PC-9 (cell line): Measurements from ENCODE around the gene SLC44A3. TPM values are rescaled to one million over a fixed set of nuclear protein-coding genes. Genes with fewer than 3 reads are reported as not detected.

Experiments used
- BruUV-seq: library from RNA; stranded (reverse); fragments of 400-500 nt; replicated peaks from 2 replicates; lab custom pipeline; 2021; lab: Mats Ljungman, UMichigan
- CTCF ChIA-PET: fragments of 300-600 bp; sonication (Branson Sonifier 250); formaldehyde crosslinking; loops from one replicate; lab custom pipeline; 2022; ENCODE audit warnings: antibody characterized with exemption; lab: Charles Lee
- POLR2A ChIA-PET: fragments of 300-600 bp; sonication (Branson Sonifier 250); formaldehyde crosslinking; loops from one replicate; lab custom pipeline; 2022; ENCODE audit warnings: antibody characterized with exemption; ENCODE audit not compliant: unreplicated experiment; lab: Charles Lee
- DNase-seq, 2 experiments: peaks; one replicate each; pipeline versions ENCODE4 v3.0.0 to v3.0.0-alpha.2; 2015 to 2022; ENCODE audit warnings: mixed read lengths in 1 of 2
- H2AFZ ChIP-seq: fragments of 200-600 bp; sonication (generic); 2 replicates; pipeline ENCODE4 v1.8.1; 2017; ENCODE audit warnings: antibody characterized with exemption
- H3F3A ChIP-seq: fragments of 200-600 bp; sonication (generic); 2 replicates; pipeline ENCODE4 v1.8.1; 2017; ENCODE audit warnings: antibody characterized with exemption, mild to moderate bottlenecking, low read depth; ENCODE audit not compliant: insufficient read depth
- H3K27ac ChIP-seq: fragments of 200-600 bp; sonication (generic); 2 replicates; pipeline ENCODE4 v1.6.1; 2016; ENCODE audit warnings: mixed run types
- H3K27me3 ChIP-seq: fragments of 200-600 bp; sonication (generic); 2 replicates; pipeline ENCODE4 v1.6.1; 2016; ENCODE audit warnings: low read depth, mixed run types; ENCODE audit not compliant: insufficient read depth
- H3K36me3 ChIP-seq: fragments of 200-600 bp; sonication (generic); 2 replicates; pipeline ENCODE4 v1.6.1; 2016; ENCODE audit warnings: low read depth, mixed run types
- H3K4me1 ChIP-seq: fragments of 200-600 bp; sonication (generic); replicated peaks from 2 replicates; pipeline ENCODE4 v1.6.1; 2016; ENCODE audit warnings: mixed run types; ENCODE audit not compliant: insufficient read depth
- H3K4me2 ChIP-seq: fragments of 200-600 bp; sonication (generic); 2 replicates; pipeline ENCODE4 v1.6.1; 2017; ENCODE audit warnings: mixed run types
- H3K4me3 ChIP-seq: fragments of 200-600 bp; sonication (generic); 2 replicates; pipeline ENCODE4 v1.6.1; 2016; ENCODE audit warnings: mixed run types
- H3K79me2 ChIP-seq: fragments of 200-600 bp; sonication (generic); 2 replicates; pipeline ENCODE4 v1.6.1; 2017; ENCODE audit warnings: low read depth, mixed run types
- H3K9me2 ChIP-seq: fragments of 200-600 bp; sonication (generic); 2 replicates; pipeline ENCODE4 v1.8.1; 2017; ENCODE audit warnings: mild to moderate bottlenecking; ENCODE audit not compliant: insufficient read depth
- H3K9me3 ChIP-seq: fragments of 200-600 bp; sonication (generic); 2 replicates; pipeline ENCODE4 v1.8.1; 2016; ENCODE audit warnings: low read depth; ENCODE audit not compliant: insufficient read depth
- H4K20me1 ChIP-seq: fragments of 200-600 bp; sonication (generic); 2 replicates; pipeline ENCODE4 v1.8.1; 2017; ENCODE audit not compliant: insufficient read depth
- CTCF ChIP-seq: fragments of 200-600 bp; sonication (generic); conservative IDR thresholded peaks from 2 replicates; pipeline ENCODE4 v1.6.1; 2017; ENCODE audit warnings: mixed run types, antibody characterized with exemption, mild to moderate bottlenecking, moderate library complexity
- EZH2 ChIP-seq: fragments of 200-600 bp; sonication (generic); IDR thresholded peaks from 2 replicates; pipeline ENCODE4 v1.8.0; 2017; ENCODE audit warnings: antibody characterized with exemption, low read depth
- intact Hi-C: fragments of 100-400 bp; cut with micrococcal nuclease; formaldehyde crosslinking; loops from one replicate; pipeline ENCODE4 v1.10.0; 2022; ENCODE audit not compliant: unreplicated experiment
- total RNA-seq: library from RNA; stranded (reverse); gene quantifications from 2 replicates; pipeline ENCODE4 v1.2.3, GENCODE V29; 2021

SLC44A3 gene
- total RNA-seq, 1 experiment from 2014 or later, result 17.5 TPM

- BruUV-seq, result no TSS peak
- Histone ChIP-seq H3K36me3 (no peaks in the 10 kb centered on the region), H3K4me2 (no peak overlapping the region), H3F3A (peaks cover 23% of the 10 kb centered on the region), H3K4me1 (peaks cover 34% of the 10 kb centered on the region), H3K4me3 (no peak overlapping the region), H3K27ac (no peak overlapping the region), H3K9me2 (no peaks in the 10 kb centered on the region), H3K9me3 (no peaks in the 10 kb centered on the region), H3K27me3 (no peaks in the 10 kb centered on the region), H4K20me1 (no peaks in the 10 kb centered on the region), H2AFZ (no peak overlapping the region), H3K79me2 (no peaks in the 10 kb centered on the region)
- intact Hi-C loops, result no loop called here
- no peak for DNase-seq
- TF ChIP-seq CTCF (no peak), EZH2 (no peak)
- POLR2A ChIA-PET, result interaction anchor here (0.8 kb wide), 1 partner anchor 58 kb away, joined by 4 read pairs; no protein-coding TSS in a partner anchor
- CTCF ChIA-PET, result interaction anchor here (0.7 kb wide), 1 partner anchor 26 kb away, joined by 4 read pairs; no protein-coding TSS in a partner anchor
Measured at GRCh38 chr1:94935476-94935875, 115.3 kb downstream of the SLC44A3 start.

GRCh38 chr1:94936861-94937620, 116.9 kb downstream of the SLC44A3 start:
- ChIA-PET POLR2A (interaction anchor here (0.5 to 0.7 kb wide), 5 partner anchors 19 to 82 kb away, joined by 3 to 13 read pairs (median 5); no protein-coding TSS in a partner anchor), CTCF (no interaction called here)
- Histone ChIP-seq H3K36me3 (no peaks in the 10 kb centered on the region), H3K27me3 (no peaks in the 10 kb centered on the region), H3K4me1 (peaks cover 31% of the 10 kb centered on the region), H3K4me3 (no peak overlapping the region), H3K27ac (peak overlapping the region; percentile 21; the same call in 1 of the 2 replicates), H4K20me1 (no peaks in the 10 kb centered on the region), H3K9me2 (no peaks in the 10 kb centered on the region), H3K9me3 (no peaks in the 10 kb centered on the region), H3F3A (peaks cover 23% of the 10 kb centered on the region), H2AFZ (no peak overlapping the region), H3K4me2 (peak overlapping the region; percentile 44), H3K79me2 (no peaks in the 10 kb centered on the region)
- peak in 1 of 2 experiments; percentile 94 for DNase-seq
- TF ChIP-seq CTCF (no peak), EZH2 (no peak)
- intact Hi-C loops, result no loop called here
- no TSS peak for BruUV-seq

- Histone ChIP-seq H3K9me2 (no peaks in the 10 kb centered on the region), H3K9me3 (no peaks in the 10 kb centered on the region), H4K20me1 (no peaks in the 10 kb centered on the region), H3K27ac (no peak overlapping the region), H3K4me3 (no peak overlapping the region), H3K4me1 (peaks cover 31% of the 10 kb centered on the region), H3F3A (peaks cover 23% of the 10 kb centered on the region), H3K27me3 (no peaks in the 10 kb centered on the region), H3K79me2 (no peaks in the 10 kb centered on the region), H2AFZ (no peak overlapping the region), H3K36me3 (no peaks in the 10 kb centered on the region), H3K4me2 (peak overlapping the region; percentile 44)
- intact Hi-C loops, result no loop called here
- TF ChIP-seq CTCF, result no peak
- TF ChIP-seq EZH2, result no peak
- no TSS peak for BruUV-seq
- ChIA-PET POLR2A (interaction anchor here (0.6 kb wide), 1 partner anchor 70 kb away, joined by 5 read pairs; no protein-coding TSS in a partner anchor), CTCF (interaction anchor here (0.5 kb wide), 1 partner anchor 296 kb away, joined by 3 read pairs; the partner anchor contains the start of gene RWDD3)
- peak in 1 of 2 experiments; percentile 45 for DNase-seq
Measured at GRCh38 chr1:94937820-94938219, 117.7 kb downstream of the SLC44A3 start.
